IMR-90 (cell line): ENCODE results near the gene TWSG1. TPM values are rescaled to one million over a fixed set of nuclear protein-coding genes. Genes with fewer than 3 reads are reported as not detected.
A peak's percentile ranks its signal among the peaks of the same experiment; 100 is the strongest.

Source experiments
- ATAC-seq: fragments of 200-7000 bp; cut with Tn5 transposase; 2 replicates; pipeline ENCODE4 v1.9.1; 2020; ENCODE audit warnings: low read depth, mild to moderate bottlenecking, moderate library complexity
- BruUV-seq: library from RNA; stranded (reverse); fragments of 400-500 nt; replicated peaks from 2 replicates; lab custom pipeline; 2021; lab: Mats Ljungman, UMichigan
- CTCF ChIA-PET: fragments of 300-600 bp; formaldehyde crosslinking; extraction: SDS; loops from one replicate; lab custom pipeline; 2021; ENCODE audit warnings: antibody characterized with exemption; lab: Yijun Ruan, JAX
- POLR2A ChIA-PET: fragments of 300-600 bp; sonication (Branson Sonifier 250); formaldehyde crosslinking; loops from one replicate; lab custom pipeline; 2022; ENCODE audit warnings: antibody characterized with exemption; ENCODE audit not compliant: unreplicated experiment; lab: Charles Lee
- DNase-seq: peaks from one replicate; pipeline ENCODE4 v3.0.0; 2013
- H2AFZ ChIP-seq: replicated peaks from 2 replicates; pipeline ENCODE3; 2013; ENCODE audit warnings: low read length, mild to moderate bottlenecking; ENCODE audit not compliant: poor library complexity
- H2AK5ac ChIP-seq: 2 replicates; pipeline ENCODE4 v1.6.1; 2013; ENCODE audit warnings: low read depth, low read length, inconsistent platforms
- H2AK9ac ChIP-seq: replicated peaks from 2 replicates; pipeline ENCODE3; 2013; ENCODE audit warnings: mild to moderate bottlenecking, low read depth, low read length, moderate library complexity; ENCODE audit not compliant: poor library complexity
- H2BK120ac ChIP-seq: 2 replicates; pipeline ENCODE4 v1.6.1; 2013; ENCODE audit warnings: low read depth, low read length, inconsistent platforms
- H2BK15ac ChIP-seq: 3 replicates; pipeline ENCODE4 v1.6.1; 2013; ENCODE audit warnings: low read depth, low read length, inconsistent platforms
- H2BK20ac ChIP-seq: 2 replicates; pipeline ENCODE4 v1.6.1; 2013; ENCODE audit warnings: low read depth, mild to moderate bottlenecking, inconsistent platforms, low read length, moderate library complexity
- H2BK5ac ChIP-seq: 2 replicates; pipeline ENCODE4 v1.6.1; 2013; ENCODE audit warnings: mild to moderate bottlenecking, low read depth, low read length, inconsistent platforms; ENCODE audit not compliant: poor library complexity, severe bottlenecking
- H3K14ac ChIP-seq: replicated peaks from 2 replicates; pipeline ENCODE4 v1.6.1; 2013; ENCODE audit warnings: low read depth, low read length, inconsistent platforms
- H3K18ac ChIP-seq: 2 replicates; pipeline ENCODE4 v1.6.1; 2013; ENCODE audit warnings: low read depth, low read length, control low read depth
- H3K23ac ChIP-seq: 2 replicates; pipeline ENCODE4 v1.6.1; 2013; ENCODE audit warnings: low read depth, low read length, inconsistent platforms
- H3K27ac ChIP-seq: 2 replicates; pipeline ENCODE4 v1.5.1; 2013; ENCODE audit warnings: mild to moderate bottlenecking, control low read depth, low read length; ENCODE audit not compliant: insufficient read depth
- H3K27me3 ChIP-seq: 2 replicates; pipeline ENCODE4 v1.6.1; 2013; ENCODE audit warnings: low read length; ENCODE audit not compliant: control insufficient read depth, insufficient read depth
- H3K36me3 ChIP-seq: 2 replicates; pipeline ENCODE4 v1.6.1; 2013; ENCODE audit warnings: low read length, mixed read lengths; ENCODE audit not compliant: control insufficient read depth, insufficient read depth
- H3K4ac ChIP-seq: 2 replicates; pipeline ENCODE4 v1.6.1; 2013; ENCODE audit warnings: low read depth, low read length, inconsistent platforms
- H3K4me1 ChIP-seq: 2 replicates; pipeline ENCODE4 v1.6.1; 2013; ENCODE audit warnings: low read length, mixed read lengths; ENCODE audit not compliant: control insufficient read depth, insufficient read depth
- H3K4me2 ChIP-seq: 2 replicates; pipeline ENCODE4 v1.6.1; 2013; ENCODE audit warnings: low read depth, mild to moderate bottlenecking, control low read depth, low read length, moderate library complexity
- H3K4me3 ChIP-seq: 2 replicates; pipeline ENCODE4 v1.5.1; 2013; ENCODE audit warnings: low read depth, mild to moderate bottlenecking, control low read depth, low read length, moderate library complexity; ENCODE audit not compliant: insufficient read depth
- H3K56ac ChIP-seq: 2 replicates; pipeline ENCODE4 v1.6.1; 2013; ENCODE audit warnings: low read length, inconsistent platforms; ENCODE audit not compliant: insufficient read depth; ENCODE audit errors: extremely low read depth
- H3K79me1 ChIP-seq, 2 experiments: 2 replicates each; pipeline ENCODE4 v1.6.1; 2013; ENCODE audit warnings: low read length in 2 of 2, inconsistent platforms in 1 of 2, low read depth in 1 of 2
- H3K9ac ChIP-seq: 2 replicates; pipeline ENCODE4 v1.6.1; 2013; ENCODE audit warnings: low read depth, low read length, control low read depth
- H3K9me1 ChIP-seq: 2 replicates; pipeline ENCODE4 v1.6.1; 2013; ENCODE audit warnings: low read length, inconsistent platforms; ENCODE audit not compliant: insufficient read depth
- H3K9me3 ChIP-seq: 2 replicates; pipeline ENCODE4 v1.6.1; 2013; ENCODE audit warnings: low read length; ENCODE audit not compliant: control insufficient read depth, insufficient read depth
- H4K20me1 ChIP-seq: 2 replicates; pipeline ENCODE4 v1.6.1; 2013; ENCODE audit warnings: low read length, inconsistent platforms; ENCODE audit not compliant: insufficient read depth
- H4K5ac ChIP-seq: 2 replicates; pipeline ENCODE4 v1.6.1; 2013; ENCODE audit warnings: mild to moderate bottlenecking, low read depth, low read length, control low read depth
- H4K8ac ChIP-seq, 2 experiments: 2 replicates each; pipeline ENCODE4 v1.6.1; 2013; ENCODE audit warnings: low read depth in 2 of 2, low read length in 2 of 2, control low read depth in 1 of 2, inconsistent platforms in 1 of 2
- H4K91ac ChIP-seq: 2 replicates; pipeline ENCODE4 v1.6.1; 2013; ENCODE audit warnings: low read depth, low read length, inconsistent platforms; ENCODE audit not compliant: insufficient read depth
- BHLHE40 ChIP-seq: fragments of 150-350 bp; IDR thresholded peaks from 2 replicates; pipeline ENCODE4 v1.6.1; 2016; ENCODE audit warnings: mild to moderate bottlenecking, low read depth, low read length
- CEBPB ChIP-seq: IDR thresholded peaks from 2 replicates; pipeline ENCODE4 v1.6.1; 2012; ENCODE audit warnings: low read depth, low read length, improper control_type of control experiment
- CHD1 ChIP-seq: IDR thresholded peaks from 2 replicates; pipeline ENCODE4 v1.6.1; 2012; ENCODE audit warnings: low read depth, low read length, improper control_type of control experiment
- FOS ChIP-seq: fragments of 150-350 bp; IDR thresholded peaks from 2 replicates; pipeline ENCODE4 v1.6.1; 2016; ENCODE audit warnings: low read depth, low read length
- MAFK ChIP-seq: IDR thresholded peaks from 2 replicates; pipeline ENCODE4 v1.6.1; 2012; ENCODE audit warnings: low read depth, low read length, improper control_type of control experiment
- MAZ ChIP-seq: IDR thresholded peaks from 2 replicates; pipeline ENCODE4 v1.6.1; 2012; ENCODE audit warnings: low read depth, mild to moderate bottlenecking, low read length, improper control_type of control experiment, moderate library complexity, borderline replicate concordance
- MXI1 ChIP-seq: IDR thresholded peaks from 2 replicates; pipeline ENCODE4 v1.6.1; 2012; ENCODE audit warnings: low read depth, mild to moderate bottlenecking, low read length, moderate library complexity, borderline replicate concordance
- NFE2L2 ChIP-seq: fragments of 150-350 bp; IDR thresholded peaks from 2 replicates; pipeline ENCODE4 v1.6.1; 2016; ENCODE audit warnings: low read depth, mild to moderate bottlenecking, low read length
- POLR2A ChIP-seq: IDR thresholded peaks from 2 replicates; pipeline ENCODE4 v1.6.1; 2012; ENCODE audit warnings: mild to moderate bottlenecking, low read depth, low read length
- RAD21 ChIP-seq: IDR thresholded peaks from 2 replicates; pipeline ENCODE4 v1.6.1; 2012; ENCODE audit warnings: low read length, improper control_type of control experiment
- RCOR1 ChIP-seq: IDR thresholded peaks from 2 replicates; pipeline ENCODE4 v1.6.1; 2012; ENCODE audit warnings: mild to moderate bottlenecking, low read length, improper control_type of control experiment; ENCODE audit not compliant: insufficient replicate concordance
- RFX5 ChIP-seq: IDR thresholded peaks from 2 replicates; pipeline ENCODE4 v1.8.0; 2012; ENCODE audit warnings: low read depth, mild to moderate bottlenecking, low read length, moderate library complexity
- SMC3 ChIP-seq: fragments of 150-350 bp; IDR thresholded peaks from 2 replicates; pipeline ENCODE4 v1.6.1; 2016; ENCODE audit warnings: low read depth, mild to moderate bottlenecking, antibody characterized with exemption, low read length, moderate library complexity
- WGBS, 2 experiments: methylation state at CpG; one replicate each; pipeline versions ENCODE4 v1.1.5 to v1.1.7; 2013; ENCODE audit warnings: missing lambda C conversion rate in 2 of 2; ENCODE audit not compliant: insufficient read length in 1 of 2; ENCODE audit errors: extremely low coverage in 2 of 2; 5-methylcytosine and 5-hydroxymethylcytosine counted together
- dilution Hi-C: fragments of 300-500 bp; cut with HindIII; formaldehyde crosslinking; loops from one replicate; pipeline ENCODE4 v1.14.3; 2018; ENCODE audit warnings: low sequenced_read_pairs; ENCODE audit not compliant: unreplicated experiment
- in situ Hi-C: fragments of 300-500 bp; cut with MboI; formaldehyde crosslinking; loops from 3 replicates; pipeline ENCODE4 v1.14.3; 2019; ENCODE audit warnings: low sequenced_read_pairs, inconsistent platforms, mixed read lengths
- intact Hi-C: fragments of 100-400 bp; cut with micrococcal nuclease; formaldehyde crosslinking; loops from 2 replicates; pipeline ENCODE4 v1.10.0; 2022
- polyA plus RNA-seq, 3 experiments: library from polyadenylated mRNA; depleted of rRNA; stranded (reverse); fragments of >200 nt; gene quantifications; 2 replicates each; pipeline ENCODE4 v1.2.3, GENCODE V29; 2012; ENCODE audit warnings: low replicate concordance in 1 of 3
- total RNA-seq: library from RNA; depleted of rRNA; stranded (reverse); fragments of >200 nt; gene quantifications from 2 replicates; pipeline ENCODE4 v1.2.3, GENCODE V29; 2012
- TF ChIP-seq, protein P1 (sequence below): conservative IDR thresholded peaks from 2 replicates; pipeline ENCODE4 v1.5.1; 2012; ENCODE audit warnings: mild to moderate bottlenecking, low read depth, low read length, improper control_type of control experiment
- TF ChIP-seq, protein P2 (sequence below): fragments of 150-350 bp; IDR thresholded peaks from 2 replicates; pipeline ENCODE4 v1.6.1; 2017; ENCODE audit warnings: mild to moderate bottlenecking, antibody characterized with exemption, low read length, low read depth

The TWSG1 gene
- total and polyA plus RNA-seq, 2 of the 4 experiments (the other 2 are of a cell fraction), result 80.4 to 115 TPM

DNA sequence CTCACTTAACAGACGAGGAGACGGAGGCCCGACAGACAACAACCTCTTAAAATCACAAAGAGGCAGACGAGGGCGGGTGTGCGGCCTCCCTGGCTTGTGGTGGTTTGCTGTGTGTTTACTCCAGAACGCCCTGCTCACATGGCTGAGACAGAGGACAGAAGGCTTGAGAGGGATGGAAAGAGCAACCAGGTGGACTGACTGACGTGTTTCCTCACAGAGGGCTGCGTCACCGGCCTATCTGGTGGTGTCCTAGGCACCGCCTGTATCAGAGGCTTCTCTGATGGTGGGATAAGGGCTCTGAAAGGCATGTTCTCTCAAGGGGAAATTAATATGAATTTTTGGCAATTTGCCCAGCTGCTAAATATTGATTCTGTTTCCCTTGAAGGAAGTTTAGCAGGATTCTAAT is 93.7 kb downstream of the TWSG1 start:
- Histone ChIP-seq H2AFZ (no peak overlapping the region), H3K14ac (no peak overlapping the region), H2AK5ac (peak overlapping the region; percentile 21; the same call in 1 of the 2 replicates), H3K4me2 (no peak overlapping the region), H3K27me3 (no peaks in the 10 kb centered on the region), H3K18ac (no peak overlapping the region), H3K9me3 (peaks cover 13% of the 10 kb centered on the region), H4K91ac (no peak overlapping the region), H2BK20ac (no peak overlapping the region), H3K27ac (no peak overlapping the region), H2BK120ac (no peak overlapping the region), H2AK9ac (peak overlapping the region; percentile 34), H2BK15ac (no peak overlapping the region), H3K9me1 (peaks cover 5% of the 10 kb centered on the region), H3K56ac (no peak overlapping the region), H4K5ac (no peak overlapping the region), H2BK5ac (no peak overlapping the region), H3K4me3 (no peak overlapping the region), H3K36me3 (no peaks in the 10 kb centered on the region), H3K4ac (no peak overlapping the region), H3K9ac (no peak overlapping the region), H3K23ac (no peak overlapping the region), H3K4me1 (no peaks in the 10 kb centered on the region; the same call in 1 of the 2 replicates), H3K79me1 (no peaks in the 10 kb centered on the region), H4K20me1 (no peaks in the 10 kb centered on the region), H4K8ac (no peak overlapping the region)
- ATAC-seq (no peak), DNase-seq (no peak)
- in situ Hi-C loops (no loop called here), dilution Hi-C loops (no loop called here), intact Hi-C loops (loop anchor here (5.0 kb wide), 1 partner anchor 34 kb away; no protein-coding TSS in a partner anchor)
- no peak for TF ChIP-seq CEBPB
- TF ChIP-seq RCOR1, result no peak
- TF ChIP-seq MXI1, result no peak
- no peak for TF ChIP-seq MAFK
- no peak for TF ChIP-seq NFE2L2
- no peak for TF ChIP-seq BHLHE40
- no peak for TF ChIP-seq FOS
- TF ChIP-seq, protein P1, sequence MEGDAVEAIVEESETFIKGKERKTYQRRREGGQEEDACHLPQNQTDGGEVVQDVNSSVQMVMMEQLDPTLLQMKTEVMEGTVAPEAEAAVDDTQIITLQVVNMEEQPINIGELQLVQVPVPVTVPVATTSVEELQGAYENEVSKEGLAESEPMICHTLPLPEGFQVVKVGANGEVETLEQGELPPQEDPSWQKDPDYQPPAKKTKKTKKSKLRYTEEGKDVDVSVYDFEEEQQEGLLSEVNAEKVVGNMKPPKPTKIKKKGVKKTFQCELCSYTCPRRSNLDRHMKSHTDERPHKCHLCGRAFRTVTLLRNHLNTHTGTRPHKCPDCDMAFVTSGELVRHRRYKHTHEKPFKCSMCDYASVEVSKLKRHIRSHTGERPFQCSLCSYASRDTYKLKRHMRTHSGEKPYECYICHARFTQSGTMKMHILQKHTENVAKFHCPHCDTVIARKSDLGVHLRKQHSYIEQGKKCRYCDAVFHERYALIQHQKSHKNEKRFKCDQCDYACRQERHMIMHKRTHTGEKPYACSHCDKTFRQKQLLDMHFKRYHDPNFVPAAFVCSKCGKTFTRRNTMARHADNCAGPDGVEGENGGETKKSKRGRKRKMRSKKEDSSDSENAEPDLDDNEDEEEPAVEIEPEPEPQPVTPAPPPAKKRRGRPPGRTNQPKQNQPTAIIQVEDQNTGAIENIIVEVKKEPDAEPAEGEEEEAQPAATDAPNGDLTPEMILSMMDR, result no peak
- no peak for TF ChIP-seq CHD1
- TF ChIP-seq RAD21, result no peak
- TF ChIP-seq RFX5, result no peak
- TF ChIP-seq, protein P2, sequence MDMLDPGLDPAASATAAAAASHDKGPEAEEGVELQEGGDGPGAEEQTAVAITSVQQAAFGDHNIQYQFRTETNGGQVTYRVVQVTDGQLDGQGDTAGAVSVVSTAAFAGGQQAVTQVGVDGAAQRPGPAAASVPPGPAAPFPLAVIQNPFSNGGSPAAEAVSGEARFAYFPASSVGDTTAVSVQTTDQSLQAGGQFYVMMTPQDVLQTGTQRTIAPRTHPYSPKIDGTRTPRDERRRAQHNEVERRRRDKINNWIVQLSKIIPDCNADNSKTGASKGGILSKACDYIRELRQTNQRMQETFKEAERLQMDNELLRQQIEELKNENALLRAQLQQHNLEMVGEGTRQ, result no peak
- TF ChIP-seq POLR2A, result no peak
- no peak for TF ChIP-seq SMC3
- no peak for TF ChIP-seq MAZ
- ChIA-PET CTCF (no interaction called here), POLR2A (no interaction called here)
- BruUV-seq, result no TSS peak
- 79% methylated on average over 2 of the region's 11 CpGs; no CpG with 5 or more reads in 1 of the 2 experiments for WGBS, 2 experiments
